GM21515 (cell line): ENCODE measurements around the gene NKX3-2.

Experiments used
- ATAC-seq: cut with Tn5 transposase; IDR thresholded peaks from one replicate; pipeline ENCODE4 v1.9.1; 2021; ENCODE audit not compliant: unreplicated experiment

NKX3-2 gene

GRCh38 chr4:13534344-13535063, 9.8 kb downstream of the NKX3-2 start:
- no peak for ATAC-seq

GRCh38 chr4:13533670-13534343, 10.5 kb downstream of the NKX3-2 start:
- no peak for ATAC-seq

- no peak for ATAC-seq
Observed at GRCh38 chr4:13531625-13531998, 12.7 kb downstream of the NKX3-2 start.

- no peak for ATAC-seq
Observed at GRCh38 chr4:13530823-13531624, 13.3 kb downstream of the NKX3-2 start.

- no peak for ATAC-seq
Observed at GRCh38 chr4:13529128-13529919, 15.0 kb downstream of the NKX3-2 start.

- no peak for ATAC-seq
Observed at GRCh38 chr4:13528821-13529127, 15.5 kb downstream of the NKX3-2 start.

- ATAC-seq: peak; percentile 83
Observed at GRCh38 chr4:13527981-13528820, 16.1 kb downstream of the NKX3-2 start.

- no peak for ATAC-seq
Observed at GRCh38 chr4:13527192-13527980, 16.9 kb downstream of the NKX3-2 start.

GRCh38 chr4:13526658-13527057, 17.6 kb downstream of the NKX3-2 start:
- ATAC-seq: no peak

GRCh38 chr4:13525606-13526281, 18.6 kb downstream of the NKX3-2 start:
- ATAC-seq: no peak

- ATAC-seq: no peak
Observed at GRCh38 chr4:13524504-13525243, 19.6 kb downstream of the NKX3-2 start.

- ATAC-seq: no peak
Observed at GRCh38 chr4:13523591-13524503, 20.5 kb downstream of the NKX3-2 start.

GRCh38 chr4:13523105-13523477, 21.2 kb downstream of the NKX3-2 start:
- no peak for ATAC-seq

GRCh38 chr4:13522282-13523104, 21.8 kb downstream of the NKX3-2 start:
- ATAC-seq: no peak

GRCh38 chr4:13521047-13521446, 23.3 kb downstream of the NKX3-2 start:
- ATAC-seq: no peak

GRCh38 chr4:13516315-13516860, 27.9 kb downstream of the NKX3-2 start:
- ATAC-seq: no peak
